ENCODE data around the gene HOXA9.
A peak's percentile ranks its signal among the peaks of the same experiment; 100 is the strongest.

HOXA9 gene

DNA sequence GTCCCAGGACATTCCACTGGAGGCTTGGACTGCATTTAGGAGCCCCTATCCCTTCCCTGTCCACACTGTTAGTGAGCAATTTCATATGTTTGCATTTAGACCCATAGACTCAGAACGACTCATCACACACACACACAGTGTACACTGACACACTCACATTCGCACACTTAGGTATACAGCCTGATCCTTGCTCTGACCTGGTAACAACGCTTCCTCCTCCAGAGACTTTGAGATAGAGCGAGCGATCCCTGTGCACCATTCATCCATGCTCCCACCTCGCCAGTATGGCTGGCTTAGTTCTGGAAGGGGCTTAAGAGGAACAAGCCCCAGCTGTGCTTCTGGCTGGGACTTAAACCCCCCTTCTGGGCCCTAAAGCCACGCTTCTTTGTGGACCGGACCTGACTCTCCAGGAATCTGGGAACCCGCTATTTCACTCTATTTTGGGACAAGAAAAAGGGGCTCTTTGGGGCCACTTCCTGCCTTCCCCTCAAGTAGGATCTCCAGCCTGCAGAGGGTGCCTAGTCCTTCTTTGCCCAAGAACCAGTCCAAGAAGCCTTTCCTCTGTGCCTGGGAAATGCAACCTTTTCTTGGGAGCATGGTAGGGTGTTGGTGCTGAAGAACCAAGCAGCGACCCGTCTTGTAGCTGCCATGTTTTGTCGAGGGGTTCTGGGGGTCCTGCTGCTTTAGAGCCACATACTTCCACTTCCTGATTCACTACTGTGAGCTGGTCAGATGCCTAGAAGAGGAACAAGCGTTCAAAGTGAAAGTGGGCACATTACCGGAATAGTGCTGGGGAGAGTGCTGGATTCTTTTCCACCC, 35.6 kb upstream of the HOXA9 start:
- DNase-seq (ENCODE audit: low read depth in 2 of 2) = no peak

DNA sequence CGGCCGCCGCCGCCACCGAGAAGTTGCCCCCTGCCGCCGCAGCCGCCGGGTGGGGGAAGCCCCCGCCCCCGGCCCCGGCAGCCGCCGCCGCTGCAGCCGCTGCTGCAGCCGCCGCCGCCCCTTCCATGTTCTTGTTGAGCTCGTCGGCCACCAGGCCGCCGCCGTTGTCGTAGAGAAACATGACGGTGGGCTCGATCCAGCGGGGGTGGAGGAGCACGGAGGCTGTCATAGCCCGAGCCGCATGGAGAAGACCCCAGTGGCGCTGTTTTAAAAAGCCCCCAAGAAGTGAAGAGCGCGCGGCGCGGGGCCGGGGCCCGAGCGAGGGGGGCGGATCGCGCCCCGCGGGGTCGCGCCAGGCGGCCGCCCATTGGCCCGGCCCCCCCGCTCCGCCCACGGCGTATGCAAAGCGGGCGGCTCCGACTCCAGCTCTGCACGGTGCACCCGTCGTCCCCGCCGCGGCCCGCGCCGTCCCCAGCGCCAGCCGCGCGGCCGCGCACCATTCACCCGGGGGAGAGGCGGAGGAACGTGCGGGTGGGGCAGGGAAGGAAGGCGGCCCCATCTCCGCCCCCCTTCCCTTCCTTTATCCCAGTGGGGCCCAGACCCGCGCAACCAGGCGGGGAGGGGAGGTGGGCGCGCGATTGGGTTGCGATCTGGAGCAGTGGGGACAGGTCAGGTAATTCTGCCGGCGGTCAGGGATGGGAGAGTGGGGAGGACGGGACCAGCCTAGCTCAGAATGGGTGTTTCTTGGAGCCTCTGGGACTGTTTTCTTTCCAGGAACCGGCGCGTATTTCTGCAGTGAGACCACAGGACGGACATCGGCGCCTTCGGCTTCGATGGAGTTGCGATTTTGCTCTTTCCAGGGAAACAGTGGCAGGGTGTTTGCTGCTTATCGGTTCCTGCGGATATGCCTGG, 34.8 kb upstream of the HOXA9 start, which contains the start of gene HOXA13:
Gene HOXA13, minus strand, starts transcription at position 243 of the 912 bp plus-strand sequence. Its CDS starts 14 bp downstream, at position 229.
- no peak for DNase-seq (ENCODE audit: low read depth in 2 of 2)

DNA sequence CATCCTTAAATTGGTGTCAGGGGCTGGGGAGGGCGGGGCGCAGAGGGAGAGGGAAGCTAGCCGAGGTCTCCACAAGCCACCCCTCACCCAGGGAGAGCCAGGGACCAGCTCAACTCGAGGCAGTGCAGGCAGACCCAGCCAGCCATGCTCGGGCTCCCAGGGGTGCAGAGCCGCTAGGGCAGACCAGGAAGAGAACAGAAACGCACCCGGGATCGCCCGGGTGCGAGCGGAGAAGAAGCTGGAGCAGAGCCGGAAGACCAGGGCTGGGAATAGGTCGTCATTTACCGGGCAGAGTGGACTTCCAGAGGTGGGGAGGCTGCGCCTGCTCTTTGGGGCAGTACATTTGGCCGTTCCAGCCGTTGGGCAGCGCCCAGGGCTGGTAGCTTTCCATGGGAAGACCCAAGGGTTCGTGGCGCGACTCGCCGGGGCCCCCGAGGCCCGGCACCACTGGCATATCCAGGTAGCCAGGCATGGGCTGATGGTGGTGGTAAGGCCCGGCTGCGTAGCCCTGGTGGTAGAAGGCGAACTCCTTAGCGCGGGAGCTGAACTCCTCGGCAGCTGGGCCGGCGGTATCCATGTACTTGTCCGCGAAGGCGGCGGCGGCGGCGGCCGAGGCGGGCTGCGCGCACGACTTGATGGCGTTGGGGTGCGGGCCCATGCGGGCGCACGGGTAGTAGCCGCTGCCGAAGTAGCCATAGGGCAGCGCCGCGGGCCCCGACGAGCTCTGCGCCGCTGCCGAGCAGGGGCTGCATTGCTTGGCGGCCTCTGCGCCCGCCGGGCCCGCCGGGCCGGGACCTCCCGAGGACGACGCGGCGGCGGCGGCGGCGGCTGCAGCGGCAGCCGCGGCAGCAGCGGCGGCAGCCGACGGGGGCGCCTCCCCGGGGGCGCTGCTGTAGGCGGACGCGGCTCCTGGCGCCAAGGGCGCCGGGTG, 33.8 kb upstream of the HOXA9 start:
- no peak for DNase-seq (ENCODE audit: low read depth in 2 of 2)

DNA sequence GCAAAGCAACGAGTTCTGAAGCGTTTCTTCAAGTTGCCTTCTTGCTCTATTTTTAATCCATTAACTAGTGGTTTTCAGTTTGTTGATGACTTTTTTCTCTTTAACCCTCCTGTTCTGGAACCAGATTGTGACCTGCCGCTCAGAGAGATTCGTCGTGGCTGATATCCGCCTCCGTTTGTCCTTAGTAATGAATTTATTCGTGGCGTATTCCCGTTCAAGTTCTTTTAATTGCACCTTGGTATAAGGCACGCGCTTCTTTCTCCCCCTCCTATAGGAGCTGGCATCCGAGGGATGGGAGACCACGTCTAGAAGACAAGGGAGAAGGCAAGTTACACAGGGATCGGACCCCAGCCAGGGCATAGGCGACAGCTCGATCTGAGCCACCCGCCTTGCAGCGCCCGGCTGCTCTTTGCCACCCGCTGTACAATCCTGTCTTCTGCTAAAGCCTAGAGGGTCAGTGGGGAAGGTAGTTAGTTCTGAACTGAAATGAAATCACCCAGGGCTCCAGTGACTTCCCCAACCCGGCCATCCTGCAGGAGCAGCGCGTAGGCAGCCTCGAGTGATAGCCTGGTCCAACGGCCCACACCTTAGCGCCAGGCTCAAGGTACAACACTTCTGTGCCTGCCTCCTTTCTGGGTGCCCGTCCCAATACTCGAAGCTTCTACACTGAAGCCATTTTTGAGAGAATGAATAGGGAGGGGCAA, 33.0 kb upstream of the HOXA9 start:
- DNase-seq (ENCODE audit: low read depth in 2 of 2) = no peak

DNA sequence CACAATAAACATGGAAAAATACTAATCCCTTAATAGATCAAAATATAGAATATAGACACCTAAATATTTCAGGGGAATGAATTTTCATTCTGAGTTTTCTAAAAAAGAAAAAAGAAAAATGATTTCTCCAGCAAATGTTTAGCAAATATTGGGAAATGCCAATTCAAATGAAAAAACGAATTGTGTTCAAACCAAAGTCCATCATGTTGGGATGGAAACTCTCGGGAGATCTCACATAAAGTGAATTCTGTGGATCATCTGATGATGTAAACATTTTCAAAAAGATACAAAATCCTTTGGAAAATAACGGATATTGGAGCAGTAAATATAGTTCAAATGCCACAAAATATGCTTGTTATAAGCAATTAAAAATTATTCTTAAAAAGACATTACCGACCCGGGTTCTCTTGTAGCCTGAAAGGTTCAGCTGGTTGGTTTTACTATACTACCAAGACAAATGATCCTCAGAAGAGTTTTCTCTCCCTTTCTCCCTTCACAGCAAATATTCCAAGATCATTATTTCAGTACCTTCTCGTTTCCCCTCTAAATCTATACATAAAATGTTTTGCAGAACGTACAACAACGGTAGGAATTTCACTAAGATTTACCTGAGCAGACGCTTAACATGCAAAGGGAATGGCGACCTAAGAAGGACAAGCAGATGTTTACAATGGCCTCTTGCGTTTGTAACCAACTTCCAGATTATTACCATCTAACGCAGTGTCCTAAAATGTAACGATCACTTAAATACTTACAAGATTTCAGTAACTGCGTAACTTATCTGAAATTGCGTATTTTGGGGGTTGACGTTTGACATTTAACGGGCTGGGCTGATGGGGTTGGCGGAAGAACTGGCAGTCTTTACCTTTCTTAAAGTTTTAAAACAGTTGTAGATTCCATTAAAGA, 32.1 kb upstream of the HOXA9 start:
- DNase-seq (ENCODE audit: low read depth in 2 of 2) = no peak

DNA sequence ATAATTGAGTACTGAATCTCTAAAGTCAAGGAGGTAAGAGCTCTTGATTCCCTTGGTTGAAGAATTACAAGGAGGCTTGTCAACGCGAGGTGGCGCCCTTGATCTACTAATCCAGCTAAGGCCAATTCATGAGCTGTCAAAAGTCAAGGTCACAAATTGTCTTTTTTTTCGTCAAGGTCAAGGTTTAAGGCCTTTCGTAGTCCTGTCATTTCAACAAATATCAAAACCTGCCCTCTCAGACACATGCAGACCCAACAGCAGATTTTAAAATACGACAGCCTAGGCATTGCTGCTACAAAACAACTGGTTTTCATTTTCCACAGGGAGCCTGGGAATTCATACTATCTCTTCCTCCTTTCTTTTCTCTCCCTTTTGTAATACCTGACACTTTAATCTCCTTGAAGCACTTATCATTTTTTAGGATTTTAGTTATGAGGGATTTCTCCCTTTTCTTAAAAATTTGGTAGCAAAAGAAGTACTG, 31.0 kb upstream of the HOXA9 start:
- DNase-seq (ENCODE audit: low read depth in 2 of 2) = peak; percentile 63 to 83

DNA sequence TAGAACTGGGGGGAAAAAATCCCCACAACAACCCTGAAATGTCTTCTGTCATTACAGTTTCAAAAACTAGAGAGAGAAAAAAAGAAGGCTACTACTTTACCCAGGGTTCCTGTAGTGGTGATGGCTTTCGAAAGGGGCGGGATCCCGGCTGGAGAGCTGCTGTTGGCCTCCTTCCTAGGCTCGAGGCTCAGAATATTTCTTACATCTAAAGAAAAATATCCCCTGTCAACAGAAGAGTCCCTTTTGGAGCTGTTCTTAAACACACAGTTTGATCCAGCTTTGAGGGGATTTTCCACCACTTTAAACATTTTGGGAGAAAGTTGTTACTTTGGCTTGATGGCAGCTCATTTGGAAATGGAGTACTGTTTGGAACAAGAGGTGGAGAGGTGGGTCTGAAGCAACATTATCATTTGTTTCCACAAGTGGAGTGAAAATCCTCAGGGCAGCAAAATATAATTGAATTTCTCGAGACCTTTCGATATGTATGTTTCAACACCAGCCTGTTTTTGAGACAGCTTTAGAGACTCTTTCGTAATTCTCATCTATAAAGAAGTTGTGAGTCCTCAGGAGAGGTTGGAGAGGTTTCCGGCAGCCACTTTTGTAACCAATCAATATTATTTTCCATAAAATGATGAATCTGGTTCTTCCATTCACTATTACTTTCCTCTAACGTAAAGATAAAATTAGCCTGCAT, 29.5 kb upstream of the HOXA9 start:
- no peak for DNase-seq (ENCODE audit: low read depth in 2 of 2)

DNA sequence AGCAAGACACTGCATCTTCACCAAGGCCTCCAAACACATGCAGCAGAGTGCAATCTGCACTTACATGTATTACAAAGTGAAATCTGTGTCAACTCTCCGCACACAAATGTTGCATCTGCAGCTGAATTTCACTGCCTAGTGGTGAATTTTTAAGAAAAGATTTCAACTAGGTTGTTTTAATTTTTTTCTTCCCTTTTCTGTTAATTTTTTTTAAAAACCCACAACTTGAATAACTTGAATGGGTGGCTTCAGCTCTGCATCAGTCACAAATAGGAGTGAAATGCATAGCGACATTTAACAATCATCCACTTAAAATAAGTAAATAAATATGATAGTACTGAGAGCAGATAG, 28.6 kb upstream of the HOXA9 start:
- no peak for DNase-seq (ENCODE audit: low read depth in 2 of 2)

DNA sequence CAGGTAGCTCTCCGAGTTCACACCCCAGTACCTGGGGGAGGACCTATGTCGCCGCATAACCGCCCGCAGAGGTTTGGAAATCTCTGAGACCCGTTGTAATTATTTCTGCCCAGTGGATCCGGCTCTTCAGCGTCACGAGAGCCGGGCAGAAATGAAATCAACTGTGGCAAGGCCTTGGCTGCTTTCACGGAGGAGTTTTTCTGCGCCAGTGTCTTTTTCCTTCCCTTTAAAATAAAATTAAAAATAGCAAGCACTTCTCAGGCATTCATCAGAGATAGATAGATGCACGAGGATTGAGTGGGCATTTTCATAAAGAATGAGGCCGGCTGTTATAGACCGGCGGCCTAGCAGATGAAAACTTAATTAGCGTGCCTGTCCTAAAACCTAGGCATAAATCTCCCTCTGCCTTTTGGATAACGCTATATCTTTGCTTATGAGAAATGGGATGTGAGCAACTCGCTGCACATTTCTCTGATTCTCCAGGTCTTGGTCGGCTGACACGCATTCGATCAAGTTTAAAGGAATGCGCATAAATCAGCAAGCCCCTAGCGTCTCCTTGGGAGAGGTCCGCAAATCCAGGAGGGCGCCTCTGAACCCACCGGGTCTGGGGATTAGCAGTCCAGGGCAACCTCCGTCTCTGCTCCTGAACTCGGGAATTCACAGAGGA, 28.1 kb upstream of the HOXA9 start:
- DNase-seq (ENCODE audit: low read depth in 2 of 2) = no peak

DNA sequence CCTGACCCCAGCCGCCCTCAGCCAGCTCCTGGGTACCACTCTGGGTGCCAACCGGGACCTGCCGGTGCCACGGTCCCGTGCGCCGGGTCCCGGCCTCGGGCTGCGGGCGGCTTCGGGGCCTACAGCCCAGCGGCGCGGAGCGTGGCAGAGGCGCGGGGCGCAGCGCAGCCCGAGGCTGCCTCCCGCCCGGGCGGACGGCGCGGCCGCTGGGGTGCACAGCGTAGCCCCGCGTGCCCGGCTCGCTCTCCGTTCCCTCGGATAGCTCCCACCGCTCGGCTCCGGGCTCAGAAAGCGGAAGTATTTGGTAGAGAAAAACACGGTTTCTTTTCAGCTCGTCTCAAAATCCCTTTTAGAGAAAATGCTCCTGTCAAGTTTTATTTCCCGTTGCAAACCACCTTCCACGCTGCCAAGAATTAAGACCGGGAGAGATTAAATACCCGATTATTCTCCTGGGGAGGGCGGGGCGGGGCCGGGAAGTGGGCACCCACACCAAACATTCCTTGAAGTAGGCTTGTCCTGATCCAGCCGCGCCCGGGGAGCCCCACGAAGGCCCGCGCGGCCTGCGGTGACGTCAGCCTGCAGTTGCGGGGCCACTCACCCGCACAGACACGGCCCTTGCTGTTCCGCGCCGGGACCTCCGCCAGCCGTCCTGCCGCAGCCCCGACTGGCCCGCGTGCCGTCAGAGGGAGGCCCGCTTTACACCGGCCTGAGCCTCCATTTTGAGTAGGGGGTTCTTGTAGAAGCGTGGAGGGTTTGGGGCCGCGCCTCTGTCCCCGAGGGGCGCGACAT, 27.4 kb upstream of the HOXA9 start:
- no peak for DNase-seq (ENCODE audit: low read depth in 2 of 2)

DNA sequence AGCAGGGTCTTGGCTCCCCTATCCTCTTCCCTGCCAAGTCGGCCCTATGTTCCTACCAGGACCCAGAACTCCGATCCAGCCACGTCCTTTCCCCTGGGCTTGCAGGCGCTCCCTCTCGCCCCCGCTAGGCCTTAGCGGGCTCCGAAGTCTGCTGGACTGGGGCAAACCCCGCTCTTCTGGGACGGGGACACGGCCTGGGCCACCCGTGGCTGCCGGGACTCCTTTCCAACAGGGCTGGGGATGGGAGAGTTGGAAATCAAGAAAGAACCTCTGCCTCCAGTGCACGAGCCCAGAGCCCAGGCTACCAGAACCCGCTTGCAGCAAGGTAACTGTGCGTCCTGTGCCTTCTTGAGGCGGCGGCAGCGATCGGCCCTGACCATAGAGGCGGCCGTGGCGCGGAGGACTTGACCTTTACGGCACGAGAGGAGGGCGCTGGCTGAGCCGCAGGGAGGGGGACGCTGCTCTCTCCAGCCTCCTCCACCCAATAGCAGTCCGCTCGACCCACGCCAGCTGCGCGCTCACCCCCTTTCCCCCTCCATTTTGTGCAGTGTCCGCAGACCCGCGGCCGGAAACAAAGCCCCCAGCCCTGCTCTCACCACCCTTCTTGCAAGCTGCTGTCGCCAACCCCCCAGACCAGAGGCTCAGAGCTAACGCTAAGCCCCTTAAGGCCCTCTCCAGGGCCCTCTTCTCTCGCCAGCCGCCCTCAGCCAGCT, 26.7 kb upstream of the HOXA9 start:
- no peak for DNase-seq (ENCODE audit: low read depth in 2 of 2)

DNA sequence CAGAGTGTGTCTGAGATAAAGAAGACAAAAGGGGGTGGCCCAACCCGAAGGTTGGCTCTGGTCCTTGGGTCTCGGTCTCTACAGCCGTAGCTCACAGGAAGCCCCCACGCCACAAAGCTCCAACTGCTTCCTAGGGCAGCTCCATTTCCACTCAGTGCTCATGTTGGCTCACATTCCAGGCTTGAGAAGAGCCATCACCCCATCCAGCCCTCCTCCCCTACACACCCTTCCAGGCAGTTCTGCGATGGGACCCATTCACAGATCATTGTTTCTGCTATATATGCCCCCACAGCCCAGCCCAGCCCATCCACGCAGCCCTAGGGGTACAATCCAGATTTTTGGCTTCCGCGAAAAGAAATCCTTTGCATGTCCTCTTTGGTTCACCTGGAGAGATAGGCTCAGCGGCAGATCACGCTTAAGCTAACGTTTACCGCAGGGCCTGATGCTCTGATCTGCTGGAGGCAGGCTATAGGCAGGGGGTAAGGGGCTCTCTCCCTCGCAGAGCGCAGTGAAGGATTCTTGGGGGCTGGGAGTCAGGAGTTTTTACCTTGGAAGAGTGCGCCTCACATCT, 25.9 kb upstream of the HOXA9 start:
- no peak for DNase-seq (ENCODE audit: low read depth in 2 of 2)

DNA sequence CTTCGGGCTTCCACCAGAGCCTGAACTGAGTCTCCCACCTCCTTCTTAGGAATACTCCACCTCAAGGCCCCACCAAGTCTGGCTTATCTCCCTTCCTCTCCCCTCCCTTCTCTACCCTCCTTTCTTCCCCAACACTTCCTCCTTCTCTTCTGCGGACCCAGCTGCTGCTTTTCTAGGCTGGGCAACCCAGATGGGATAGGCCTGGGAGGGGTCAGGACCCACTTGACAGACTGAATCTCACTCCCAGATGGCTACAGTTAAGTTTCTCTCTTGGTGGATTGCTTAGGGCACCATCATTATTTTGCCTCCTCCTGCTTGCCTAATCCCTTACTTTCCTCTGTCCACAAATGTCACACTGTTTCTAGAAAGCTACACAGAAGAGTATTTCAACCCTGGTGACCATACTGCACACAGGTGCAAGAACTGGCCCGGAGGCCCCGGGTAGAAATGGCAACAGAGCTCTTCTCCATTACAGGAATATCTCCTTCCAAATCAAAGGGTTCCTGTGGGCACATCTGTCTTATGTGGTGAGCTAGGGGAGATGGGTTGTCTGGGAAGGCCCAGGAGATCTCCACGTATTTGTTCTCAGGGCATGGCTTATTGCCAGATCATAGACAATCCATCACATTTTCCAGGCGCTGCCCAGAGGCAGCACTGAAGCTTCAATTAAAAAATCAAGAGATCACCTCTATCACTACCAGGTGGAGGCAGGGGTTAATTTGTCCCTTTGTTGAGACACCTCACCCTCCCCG, 24.8 kb upstream of the HOXA9 start:
- DNase-seq (ENCODE audit: low read depth in 2 of 2) = no peak

DNA sequence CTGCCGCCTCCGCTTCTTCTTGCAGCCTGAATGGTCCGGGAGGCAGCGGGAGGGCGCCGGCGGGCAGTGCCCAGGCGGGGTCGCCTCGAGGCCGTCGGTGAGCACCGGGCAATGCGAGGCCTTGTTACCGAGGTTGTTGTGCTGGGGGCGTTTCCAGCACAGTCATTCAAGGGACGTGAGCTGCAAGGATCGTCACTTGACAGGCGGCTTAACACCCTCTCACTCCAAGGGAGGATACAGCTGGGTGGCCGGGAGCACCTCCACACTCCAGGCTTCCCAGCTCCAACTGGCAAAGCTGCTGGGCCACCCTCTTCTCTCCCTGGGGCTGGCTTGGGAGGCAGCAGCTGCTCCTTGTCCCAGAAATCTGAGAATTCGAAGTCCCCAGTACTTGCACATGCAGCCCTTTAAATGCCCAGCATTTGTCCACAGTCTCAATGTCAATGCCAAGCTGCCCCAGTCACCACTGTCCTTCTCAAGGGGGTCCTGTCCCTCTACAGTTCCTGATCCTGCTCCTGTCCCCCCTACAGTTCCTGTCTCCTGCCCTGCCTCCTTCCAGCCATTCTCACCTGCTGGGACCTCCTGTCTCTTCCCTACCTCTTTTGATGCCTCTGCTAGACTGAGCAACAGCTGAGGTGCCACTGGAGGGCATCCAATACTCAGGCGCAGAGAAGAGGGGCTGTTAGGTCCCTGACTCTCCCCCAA, 24.1 kb upstream of the HOXA9 start:
- no peak for DNase-seq (ENCODE audit: low read depth in 2 of 2)
